HCT116 (cell line): ENCODE data around the gene OSBP2. TPM values are rescaled to one million over a fixed set of nuclear protein-coding genes. Genes with fewer than 3 reads are reported as not detected.

Experiments used
- ATAC-seq: fragments of 200-7000 bp; cut with Tn5 transposase; 2 replicates; pipeline ENCODE4 v1.9.1; 2020; ENCODE audit warnings: mild to moderate bottlenecking, moderate library complexity
- BruUV-seq: library from RNA; stranded (reverse); fragments of 400-500 nt; replicated peaks from 2 replicates; lab custom pipeline; 2021; lab: Mats Ljungman, UMichigan
- CTCF ChIA-PET: fragments of 300-600 bp; sonication (Branson Sonifier 250); formaldehyde crosslinking; loops from one replicate; lab custom pipeline; 2021; ENCODE audit warnings: antibody characterized with exemption; lab: Charles Lee
- POLR2A ChIA-PET: fragments of 300-600, 350-600 bp; sonication (Branson Sonifier 250); formaldehyde crosslinking; loops from one replicate; lab custom pipeline; 2021; ENCODE audit warnings: antibody characterized with exemption; lab: Charles Lee
- RAD21 ChIA-PET, 2 experiments: fragments of 300-600 bp; sonication (Branson Sonifier 250); formaldehyde crosslinking; loops; one replicate each; lab custom pipeline; 2023; ENCODE audit warnings: low total read pairs in 2 of 2; ENCODE audit not compliant: uncharacterized antibody in 2 of 2, unreplicated experiment in 2 of 2, low non-redundant PET in 1 of 2; lab: Charles Lee
- DNase-seq: peaks from one replicate; pipeline ENCODE4 v3.0.0-alpha.2; 2010; ENCODE audit warnings: low read depth, low spot score
- H2AFZ ChIP-seq: fragments of 200-600 bp; shearing (Covaris generic), sonication (generic); 2 replicates; pipeline ENCODE4 v1.6.1; 2017; ENCODE audit warnings: low read depth, mixed run types, mixed read lengths, antibody characterized with exemption, low read length; ENCODE audit not compliant: poor library complexity, severe bottlenecking
- H3K27ac ChIP-seq: 2 replicates; pipeline ENCODE4 v1.5.1; 2012; ENCODE audit warnings: low read depth, low read length
- H3K27me3 ChIP-seq: fragments of 200-600 bp; sonication (generic); 2 replicates; pipeline ENCODE4 v1.6.1; 2016; ENCODE audit warnings: mixed run types, low read length, mixed read lengths; ENCODE audit not compliant: insufficient read depth
- H3K36me3 ChIP-seq, 2 experiments: fragments of 200-500 bp in 1 of 2; fragments of 200-600 bp in 1 of 2; sonication (Bioruptor generic) in 1 of 2; sonication (generic) in 1 of 2; 2 replicates each; pipeline versions ENCODE4 v1.5.1 to v1.6.1; 2014 to 2016; ENCODE audit warnings: low read length in 2 of 2, inconsistent platforms in 1 of 2, mixed read lengths in 1 of 2, mixed run types in 1 of 2; ENCODE audit not compliant: insufficient read depth in 2 of 2, control insufficient read depth in 1 of 2
- H3K4me1 ChIP-seq, 2 experiments: fragments of 200-600 bp in 1 of 2; sonication (generic) in 1 of 2; 2 replicates each; pipeline versions ENCODE4 v1.5.1 to v1.6.1; 2012 to 2017; ENCODE audit warnings: low read length in 2 of 2, inconsistent platforms in 1 of 2, mild to moderate bottlenecking in 1 of 2, mixed read lengths in 1 of 2, mixed run types in 1 of 2, moderate library complexity in 1 of 2; ENCODE audit not compliant: insufficient read depth in 2 of 2, control insufficient read depth in 1 of 2
- H3K4me2 ChIP-seq: fragments of 200-600 bp; sonication (generic); 2 replicates; pipeline ENCODE4 v1.6.1; 2017; ENCODE audit warnings: mixed run types, low read length, mixed read lengths
- H3K4me3 ChIP-seq, 2 experiments: fragments of 200-600 bp in 1 of 2; sonication (generic) in 1 of 2; replicated peaks in 1 of 2; 2 replicates each; pipeline ENCODE4 v1.5.1; 2011 to 2016; ENCODE audit warnings: low read length in 2 of 2, control low read depth in 1 of 2, low read depth in 1 of 2, mild to moderate bottlenecking in 1 of 2, mixed read lengths in 1 of 2, mixed run types in 1 of 2
- H3K79me2 ChIP-seq: fragments of 200-600 bp; sonication (generic); 2 replicates; pipeline ENCODE4 v1.6.1; 2017; ENCODE audit warnings: mild to moderate bottlenecking, mixed run types, low read length, moderate library complexity, mixed read lengths; ENCODE audit not compliant: insufficient read depth
- H3K9ac ChIP-seq: fragments of 200-600 bp; sonication (generic); 2 replicates; pipeline ENCODE4 v1.6.1; 2016; ENCODE audit warnings: low read length, mixed read lengths
- H3K9me2 ChIP-seq: fragments of 200-600 bp; sonication (generic), shearing (Covaris generic); 2 replicates; pipeline ENCODE4 v1.6.1; 2017; ENCODE audit warnings: mixed run types, mild to moderate bottlenecking, moderate library complexity; ENCODE audit not compliant: insufficient read depth
- H3K9me3 ChIP-seq, 2 experiments: fragments of 200-500 bp in 1 of 2; fragments of 200-600 bp in 1 of 2; sonication (Bioruptor generic) in 1 of 2; sonication (generic) in 1 of 2; 2 replicates each; pipeline ENCODE4 v1.6.1; 2014 to 2017; ENCODE audit warnings: low read length in 2 of 2, mixed read lengths in 2 of 2, inconsistent platforms in 1 of 2, low read depth in 1 of 2, mild to moderate bottlenecking in 1 of 2, mixed run types in 1 of 2, moderate library complexity in 1 of 2; ENCODE audit not compliant: control insufficient read depth in 1 of 2, insufficient read depth in 1 of 2
- H4K20me1 ChIP-seq: fragments of 200-600 bp; sonication (generic), shearing (Covaris generic); 2 replicates; pipeline ENCODE4 v1.6.1; 2017; ENCODE audit warnings: mixed run types, mild to moderate bottlenecking, moderate library complexity; ENCODE audit not compliant: insufficient read depth
- CBX3 ChIP-seq: IDR thresholded peaks from 2 replicates; pipeline ENCODE4 v1.6.1; 2012; ENCODE audit warnings: low read depth
- CEBPB ChIP-seq: IDR thresholded peaks from 2 replicates; pipeline ENCODE4 v1.6.1; 2012; ENCODE audit warnings: low read depth
- EGR1 ChIP-seq: IDR thresholded peaks from 2 replicates; pipeline ENCODE4 v1.6.1; 2012; ENCODE audit warnings: low read depth
- EZH2 ChIP-seq: fragments of 200-600 bp; sonication (generic); IDR thresholded peaks from 2 replicates; pipeline ENCODE4 v1.6.1; 2017; ENCODE audit warnings: antibody characterized with exemption, mixed run types
- JUND ChIP-seq: IDR thresholded peaks from 2 replicates; pipeline ENCODE4 v1.6.1; 2012
- MAX ChIP-seq: IDR thresholded peaks from 2 replicates; pipeline ENCODE4 v1.6.1; 2012
- POLR2A ChIP-seq: IDR thresholded peaks from 2 replicates; pipeline ENCODE4 v1.7.0; 2011; ENCODE audit warnings: borderline replicate concordance; ENCODE audit not compliant: insufficient read depth, insufficient read length; ENCODE audit errors: extremely low read depth
- SRF ChIP-seq: IDR thresholded peaks from 2 replicates; pipeline ENCODE4 v1.6.1; 2012; ENCODE audit warnings: low read depth
- TCF7L2 ChIP-seq: IDR thresholded peaks from 2 replicates; pipeline ENCODE4 v1.7.0; 2011; ENCODE audit warnings: borderline replicate concordance, inconsistent platforms; ENCODE audit not compliant: insufficient read depth, insufficient read length; ENCODE audit errors: extremely low read depth
- ZNF274 ChIP-seq: fragments of 200-500 bp; sonication (Bioruptor generic); IDR thresholded peaks from 2 replicates; pipeline ENCODE4 v1.6.1; 2014; ENCODE audit warnings: mild to moderate bottlenecking, low read depth, low read length, inconsistent platforms
- intact Hi-C: fragments of 100-400 bp; cut with micrococcal nuclease; formaldehyde crosslinking; loops from 2 replicates; pipeline ENCODE4 v1.10.0; 2022
- total RNA-seq: library from RNA; stranded (reverse); gene quantifications from one replicate; pipeline ENCODE4 v1.2.1, GENCODE V29; 2021; ENCODE audit not compliant: unreplicated experiment
- TF ChIP-seq, protein P1 (sequence below): IDR thresholded peaks from 2 replicates; pipeline ENCODE4 v1.6.1; 2011; ENCODE audit warnings: mild to moderate bottlenecking, low read length, moderate library complexity; ENCODE audit not compliant: insufficient replicate concordance; ENCODE audit errors: extremely low read depth

OSBP2 gene
- total RNA-seq, 1 experiment from 2014 or later = 12.9 TPM

DNA sequence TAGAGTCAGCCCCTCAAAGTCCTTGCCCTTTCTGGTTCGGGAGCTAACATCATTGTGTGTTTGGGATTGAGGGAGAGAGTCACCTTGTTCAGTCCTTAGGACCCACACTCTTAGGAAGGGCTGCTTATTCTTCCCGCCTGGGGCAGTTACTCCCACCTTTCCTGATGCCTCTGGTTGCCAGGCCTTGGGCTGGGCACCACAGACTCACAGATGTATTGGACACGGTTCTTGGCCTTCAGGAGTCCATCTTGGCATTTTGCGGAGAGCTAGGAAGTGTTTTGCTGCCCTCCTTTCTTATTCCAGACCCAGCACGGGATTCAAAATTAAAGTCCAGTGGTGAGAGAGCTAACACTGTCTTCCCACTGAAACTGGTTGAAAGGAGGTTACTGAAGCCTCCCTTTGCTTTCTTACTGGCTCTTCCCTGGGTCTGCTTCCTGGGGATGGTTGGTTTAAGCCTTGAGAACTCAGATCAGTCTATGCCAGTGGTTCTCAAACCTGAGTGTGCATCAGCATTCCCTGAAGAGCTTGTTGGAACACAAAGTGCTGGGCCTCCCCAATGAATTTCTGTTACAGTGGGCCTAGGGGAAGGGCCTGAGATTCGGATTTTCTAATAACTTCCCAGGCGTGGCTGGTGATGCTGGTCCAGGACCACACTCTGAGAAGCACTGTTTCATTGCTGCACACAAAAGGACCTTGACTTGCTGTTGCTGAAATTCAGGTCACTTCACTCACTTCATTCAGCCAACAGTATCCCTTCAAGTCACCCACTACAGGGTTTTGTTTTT is 1.4 kb downstream of the OSBP2 start:
- peak overlapping the region in 1 of 2 experiments; percentile 75; a peak in 2 of 4 replicates for H3K4me3 ChIP-seq
- DNase-seq (no peak), ATAC-seq (no peak)
- ChIA-PET RAD21 (no interaction called here), CTCF (no interaction called here), POLR2A (no interaction called here)
- H3K27me3 ChIP-seq = no peaks in the 10 kb centered on the region
- H3K9ac ChIP-seq = no peak overlapping the region
- H3K36me3 ChIP-seq = no peaks in the 10 kb centered on the region
- no peaks in the 10 kb centered on the region for H3K9me2 ChIP-seq
- H3K4me2 ChIP-seq = peak overlapping the region; percentile 96
- no peak for TF ChIP-seq POLR2A
- TF ChIP-seq CBX3 = no peak
- TF ChIP-seq, protein P1, sequence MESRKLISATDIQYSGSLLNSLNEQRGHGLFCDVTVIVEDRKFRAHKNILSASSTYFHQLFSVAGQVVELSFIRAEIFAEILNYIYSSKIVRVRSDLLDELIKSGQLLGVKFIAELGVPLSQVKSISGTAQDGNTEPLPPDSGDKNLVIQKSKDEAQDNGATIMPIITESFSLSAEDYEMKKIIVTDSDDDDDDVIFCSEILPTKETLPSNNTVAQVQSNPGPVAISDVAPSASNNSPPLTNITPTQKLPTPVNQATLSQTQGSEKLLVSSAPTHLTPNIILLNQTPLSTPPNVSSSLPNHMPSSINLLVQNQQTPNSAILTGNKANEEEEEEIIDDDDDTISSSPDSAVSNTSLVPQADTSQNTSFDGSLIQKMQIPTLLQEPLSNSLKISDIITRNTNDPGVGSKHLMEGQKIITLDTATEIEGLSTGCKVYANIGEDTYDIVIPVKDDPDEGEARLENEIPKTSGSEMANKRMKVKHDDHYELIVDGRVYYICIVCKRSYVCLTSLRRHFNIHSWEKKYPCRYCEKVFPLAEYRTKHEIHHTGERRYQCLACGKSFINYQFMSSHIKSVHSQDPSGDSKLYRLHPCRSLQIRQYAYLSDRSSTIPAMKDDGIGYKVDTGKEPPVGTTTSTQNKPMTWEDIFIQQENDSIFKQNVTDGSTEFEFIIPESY = no peak
- TF ChIP-seq JUND = no peak
- TF ChIP-seq EGR1 = no peak
- TF ChIP-seq MAX = no peak
- TF ChIP-seq SRF = no peak
- no peaks in the 10 kb centered on the region for H3K9me3 ChIP-seq
- no peak overlapping the region for H2AFZ ChIP-seq
- no peak overlapping the region for H3K27ac ChIP-seq
- peaks cover 20% of the 10 kb centered on the region; the same call in 1 of the 2 replicates for H3K79me2 ChIP-seq
- H4K20me1 ChIP-seq = no peaks in the 10 kb centered on the region
- peaks cover 26 to 53% of the 10 kb centered on the region in 2 experiments for H3K4me1 ChIP-seq
- TSS peak; percentile 35 for BruUV-seq
- intact Hi-C loops = no loop called here

DNA sequence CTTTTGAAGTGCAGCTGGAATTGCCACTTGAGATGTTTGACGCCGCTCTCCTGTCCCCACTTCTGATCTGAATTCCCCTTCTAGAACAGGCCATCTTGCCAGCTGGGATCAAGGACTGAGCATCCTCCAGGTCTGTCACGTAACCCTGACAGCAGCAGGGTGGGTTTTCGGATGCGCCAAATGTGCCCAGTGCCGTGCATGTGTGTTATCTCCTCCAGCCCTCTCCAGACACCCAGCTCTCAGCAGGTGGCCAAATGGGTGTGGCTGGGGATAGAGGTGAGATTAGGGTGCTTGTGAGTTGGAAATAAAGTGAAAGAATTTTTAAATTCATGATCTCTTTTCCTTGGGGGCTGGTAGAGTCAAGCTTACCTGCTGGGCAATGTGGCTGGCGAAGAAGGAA is 3.3 kb downstream of the OSBP2 start:
- Histone ChIP-seq H3K27me3 (no peaks in the 10 kb centered on the region), H4K20me1 (no peaks in the 10 kb centered on the region), H2AFZ (no peak overlapping the region), H3K79me2 (peaks cover 20% of the 10 kb centered on the region; the same call in 1 of the 2 replicates), H3K9ac (no peak overlapping the region), H3K36me3 (no peaks in the 10 kb centered on the region), H3K27ac (no peak overlapping the region), H3K9me2 (no peaks in the 10 kb centered on the region), H3K4me1 (peaks cover 41 to 71% of the 10 kb centered on the region in 2 experiments), H3K9me3 (no peaks in the 10 kb centered on the region), H3K4me2 (no peak overlapping the region), H3K4me3 (no peak overlapping the region)
- intact Hi-C loops = no loop called here
- ATAC-seq (no peak), DNase-seq (no peak)
- CTCF ChIA-PET = no interaction called here
- BruUV-seq = no TSS peak
- POLR2A ChIA-PET = no interaction called here
- RAD21 ChIA-PET = no interaction called here
- no peak for TF ChIP-seq TCF7L2
- no peak for TF ChIP-seq ZNF274
- TF ChIP-seq CEBPB = no peak
- no peak for TF ChIP-seq EZH2
- TF ChIP-seq EGR1 = no peak
- TF ChIP-seq JUND = no peak
- no peak for TF ChIP-seq MAX
- no peak for TF ChIP-seq POLR2A
